SK-N-SH treated with all-trans-retinoic acid at 6 μM for 48 hours (cell line): ENCODE data around the gene SEPTIN8.

Experiments used
- ATAC-seq: fragments of 200-7000 bp; cut with Tn5 transposase; 3 replicates; pipeline ENCODE4 v1.9.1; 2020; ENCODE audit warnings: mild to moderate bottlenecking, moderate library complexity
- ARNTL ChIP-seq: fragments of 450-650 bp; formaldehyde crosslinking; IDR thresholded peaks from 2 replicates; pipeline ENCODE4 v1.5.0; 2020; ENCODE audit warnings: low read depth, mild to moderate bottlenecking, moderate library complexity, borderline replicate concordance
- BACH2 ChIP-seq: fragments of 250-450 bp; sonication (Bioruptor Pico); IDR thresholded peaks from 2 replicates; pipeline ENCODE4 v1.9.0; 2021; ENCODE audit warnings: mild to moderate bottlenecking, borderline replicate concordance
- CREB5 ChIP-seq: fragments of 250-450 bp; sonication (Bioruptor Pico); IDR thresholded peaks from 2 replicates; pipeline ENCODE4 v1.5.1; 2020; ENCODE audit warnings: low read depth, mild to moderate bottlenecking, moderate library complexity
- CSDC2 ChIP-seq: fragments of 250-450 bp; sonication (Bioruptor Pico); IDR thresholded peaks from 2 replicates; pipeline ENCODE4 v1.5.0; 2020; ENCODE audit warnings: mild to moderate bottlenecking, moderate library complexity
- CSRNP3 ChIP-seq: fragments of 250-450 bp; sonication (Bioruptor Pico); IDR thresholded peaks from 2 replicates; pipeline ENCODE4 v1.5.1; 2021; ENCODE audit warnings: mild to moderate bottlenecking, moderate library complexity
- ESRRG ChIP-seq: fragments of 250-450 bp; sonication (Bioruptor Pico); IDR thresholded peaks from 2 replicates; pipeline ENCODE4 v1.6.1; 2021; ENCODE audit warnings: mild to moderate bottlenecking
- GLIS3 ChIP-seq: fragments of 250-450 bp; sonication (Bioruptor Pico); IDR thresholded peaks from 2 replicates; pipeline ENCODE4 v1.5.0; 2020; ENCODE audit warnings: mild to moderate bottlenecking, moderate library complexity
- ISL1 ChIP-seq: fragments of 250-450 bp; sonication (Bioruptor Pico); IDR thresholded peaks from 2 replicates; pipeline ENCODE4 v2.1.2; 2022; ENCODE audit warnings: mild to moderate bottlenecking, moderate library complexity
- OSR1 ChIP-seq: fragments of 250-450 bp; sonication (Bioruptor Pico); IDR thresholded peaks from 2 replicates; pipeline ENCODE4 v1.8.0; 2022; ENCODE audit warnings: moderate library complexity, mild to moderate bottlenecking, inconsistent platforms
- POU6F1 ChIP-seq: fragments of 250-450 bp; sonication (Bioruptor Pico); IDR thresholded peaks from 2 replicates; pipeline ENCODE4 v1.8.0; 2021; ENCODE audit warnings: low read depth, mild to moderate bottlenecking, moderate library complexity, borderline replicate concordance
- PPARA ChIP-seq: fragments of 250-450 bp; sonication (Bioruptor Pico); IDR thresholded peaks from 2 replicates; pipeline ENCODE4 v1.5.0; 2020; ENCODE audit warnings: mild to moderate bottlenecking, borderline replicate concordance
- RARB ChIP-seq: fragments of 250-450 bp; sonication (Bioruptor Pico); IDR thresholded peaks from 2 replicates; pipeline ENCODE4 v1.8.0; 2021; ENCODE audit warnings: mild to moderate bottlenecking, moderate library complexity
- SNAI2 ChIP-seq: fragments of 250-450 bp; sonication (Bioruptor Pico); IDR thresholded peaks from 2 replicates; pipeline ENCODE4 v1.5.0; 2020; ENCODE audit warnings: mild to moderate bottlenecking, moderate library complexity
- TCF4 ChIP-seq: fragments of 250-450 bp; sonication (Bioruptor Pico); IDR thresholded peaks from 2 replicates; pipeline ENCODE4 v1.8.0; 2021; ENCODE audit warnings: mild to moderate bottlenecking, moderate library complexity, borderline replicate concordance
- TOX ChIP-seq: fragments of 250-450 bp; sonication (Bioruptor Pico); IDR thresholded peaks from 2 replicates; pipeline ENCODE4 v1.8.0; 2021; ENCODE audit warnings: mild to moderate bottlenecking, moderate library complexity, borderline replicate concordance
- TSHZ2 ChIP-seq: fragments of 250-450 bp; sonication (Bioruptor Pico); IDR thresholded peaks from 2 replicates; pipeline ENCODE4 v1.5.0; 2020; ENCODE audit warnings: mild to moderate bottlenecking, moderate library complexity
- ZC3H10 ChIP-seq: fragments of 250-450 bp; sonication (Bioruptor Pico); IDR thresholded peaks from 2 replicates; pipeline ENCODE4 v1.5.1; 2021; ENCODE audit warnings: mild to moderate bottlenecking, moderate library complexity
- ZFP30 ChIP-seq: fragments of 450-650 bp; formaldehyde crosslinking; IDR thresholded peaks from 2 replicates; pipeline ENCODE4 v1.5.0; 2022; ENCODE audit warnings: mild to moderate bottlenecking, moderate library complexity
- ZNF565 ChIP-seq: fragments of 450-650 bp; formaldehyde crosslinking; conservative IDR thresholded peaks from 2 replicates; pipeline ENCODE4 v1.5.0; 2020; ENCODE audit warnings: low read depth, mild to moderate bottlenecking, moderate library complexity
- ZNF70 ChIP-seq: fragments of 450-650 bp; formaldehyde crosslinking; IDR thresholded peaks from 2 replicates; pipeline ENCODE4 v1.5.0; 2020; ENCODE audit warnings: mild to moderate bottlenecking, moderate library complexity
- ZNF8 ChIP-seq: fragments of 450-650 bp; formaldehyde crosslinking; IDR thresholded peaks from 2 replicates; pipeline ENCODE4 v1.5.0; 2020; ENCODE audit warnings: mild to moderate bottlenecking, moderate library complexity

SEPTIN8 gene

GRCh38 chr5:132812781-132813598, 36.0 kb upstream of the SEPTIN8 start, which contains the start of gene SOWAHA:
SOWAHA (plus strand) TSS chr5:132813302; CDS start chr5:132813622, 320 bp downstream.
- TF ChIP-seq BACH2 (CRISPR knock-in tag) (no peak), ARNTL (CRISPR knock-in tag) (no peak), OSR1 (CRISPR knock-in tag) (no peak), ESRRG (CRISPR knock-in tag) (no peak), ZNF8 (CRISPR knock-in tag) (no peak), PPARA (CRISPR knock-in tag) (no peak), TCF4 (no peak), TOX (CRISPR knock-in tag) (no peak), POU6F1 (CRISPR knock-in tag) (no peak), ZFP30 (no peak), GLIS3 (CRISPR knock-in tag) (no peak), ZNF70 (CRISPR knock-in tag) (no peak), SNAI2 (no peak), ISL1 (CRISPR knock-in tag) (no peak), TSHZ2 (no peak), ZNF565 (CRISPR knock-in tag) (no peak), RARB (CRISPR knock-in tag) (no peak), CSDC2 (CRISPR knock-in tag) (no peak), CSRNP3 (CRISPR knock-in tag) (no peak), ZC3H10 (CRISPR knock-in tag) (no peak)
- peak; percentile 36 for ATAC-seq

GRCh38 chr5:132812123-132812765, 35.2 kb upstream of the SEPTIN8 start:
- TF ChIP-seq POU6F1 (CRISPR knock-in tag) (no peak), TCF4 (no peak), CREB5 (CRISPR knock-in tag) (no peak), ZFP30 (no peak), ZC3H10 (CRISPR knock-in tag) (no peak), ISL1 (CRISPR knock-in tag) (no peak), ZNF8 (CRISPR knock-in tag) (no peak), ARNTL (CRISPR knock-in tag) (no peak), ESRRG (CRISPR knock-in tag) (no peak), CSRNP3 (CRISPR knock-in tag) (no peak), ZNF70 (CRISPR knock-in tag) (no peak), CSDC2 (CRISPR knock-in tag) (no peak)
- ATAC-seq, result no peak
